GM12878 (cell line): ENCODE measurements around the gene OPRL1. TPM values are rescaled to one million over a fixed set of nuclear protein-coding genes. Genes with fewer than 3 reads are reported as not detected.

ENCODE experiments used
- ATAC-seq: fragments of 200-7000 bp; cut with Tn5 transposase; 3 replicates; pipeline ENCODE4 v1.9.1; 2020; ENCODE audit warnings: mild to moderate bottlenecking, moderate library complexity
- BruUV-seq: library from RNA; stranded (reverse); fragments of 400-500 nt; replicated peaks from 2 replicates; lab custom pipeline; 2021; lab: Mats Ljungman, UMichigan
- CTCF ChIA-PET: fragments of 300-600 bp; sonication (Branson Sonifier 250); formaldehyde crosslinking; extraction: SDS; loops from one replicate; lab custom pipeline; 2021; ENCODE audit warnings: inconsistent platforms; lab: Yijun Ruan, JAX
- POLR2A ChIA-PET: fragments of 350-600 bp; formaldehyde crosslinking; extraction: SDS; loops from one replicate; lab custom pipeline; 2021; ENCODE audit warnings: inconsistent platforms; lab: Charles Lee
- RAD21 ChIA-PET: fragments of 300-600 bp; sonication (Branson Sonifier 250); formaldehyde crosslinking; loops from one replicate; lab custom pipeline; 2023; ENCODE audit warnings: antibody characterized with exemption; ENCODE audit not compliant: unreplicated experiment; lab: Charles Lee
- SMC1A ChIA-PET: fragments of 300-600 bp; sonication (Branson Sonifier 250); formaldehyde crosslinking; loops from one replicate; lab custom pipeline; 2023; ENCODE audit not compliant: unreplicated experiment, uncharacterized antibody; lab: Charles Lee
- DNase-seq: peaks from one replicate; pipeline ENCODE4 v3.0.0-alpha.2; 2011; ENCODE audit warnings: low read depth, low spot score
- FAIRE-seq: peaks from 3 replicates; lab custom pipeline; 2011; peaks lifted over from hg19 to GRCh38; lab: Jason Lieb, UNC
- H2AFZ ChIP-seq: 2 replicates; pipeline ENCODE4 v1.6.0; 2011; ENCODE audit warnings: low read depth, low read length, control low read depth; ENCODE audit not compliant: control insufficient read depth
- H3K27ac ChIP-seq: 2 replicates; pipeline ENCODE4 v1.5.1; 2011; ENCODE audit warnings: control low read depth; ENCODE audit not compliant: control insufficient read depth, insufficient read depth
- H3K27me3 ChIP-seq, 2 experiments: replicated peaks in 1 of 2; 2 replicates each; pipeline versions ENCODE4 v1.6.0 to v1.6.1; 2011; ENCODE audit warnings: low read length in 1 of 2; ENCODE audit not compliant: control insufficient read depth in 2 of 2, insufficient read depth in 2 of 2
- H3K36me3 ChIP-seq, 2 experiments: 2 replicates each; pipeline ENCODE4 v1.5.1; 2011; ENCODE audit warnings: low read length in 1 of 2; ENCODE audit not compliant: control insufficient read depth in 2 of 2, insufficient read depth in 2 of 2
- H3K4me1 ChIP-seq: 2 replicates; pipeline ENCODE4 v1.6.1; 2011; ENCODE audit warnings: mild to moderate bottlenecking, low read length, moderate library complexity, mixed read lengths; ENCODE audit not compliant: control insufficient read depth, insufficient read depth
- H3K4me2 ChIP-seq: 2 replicates; pipeline ENCODE4 v1.6.0; 2011; ENCODE audit warnings: control low read depth; ENCODE audit not compliant: control insufficient read depth, insufficient read depth
- H3K4me3 ChIP-seq: fragments of 200-600 bp; sonication (generic); 2 replicates; pipeline ENCODE4 v1.5.1; 2016
- H3K79me2 ChIP-seq: 2 replicates; pipeline ENCODE4 v1.6.0; 2011; ENCODE audit warnings: low read length; ENCODE audit not compliant: control insufficient read depth, insufficient read depth
- H3K9ac ChIP-seq: 2 replicates; pipeline ENCODE4 v1.8.0; 2011; ENCODE audit warnings: low read length, control low read depth, mixed read lengths; ENCODE audit not compliant: control insufficient read depth, insufficient read depth
- H3K9me3 ChIP-seq: replicated peaks from 3 replicates; pipeline ENCODE4 v1.5.1; 2011; ENCODE audit warnings: mild to moderate bottlenecking, low read length; ENCODE audit not compliant: control insufficient read depth, insufficient read depth
- H4K20me1 ChIP-seq: 2 replicates; pipeline ENCODE4 v1.6.0; 2011; ENCODE audit not compliant: control insufficient read depth, insufficient read depth
- GATAD2B ChIP-seq: fragments of 450-650 bp; conservative IDR thresholded peaks from 2 replicates; pipeline ENCODE4 v1.6.1; 2017; ENCODE audit warnings: low read depth, mild to moderate bottlenecking, moderate library complexity
- KDM1A ChIP-seq: fragments of 200-600 bp; sonication (generic); IDR thresholded peaks from 2 replicates; pipeline ENCODE4 v1.6.1; 2016; ENCODE audit warnings: borderline replicate concordance
- NR2C2 ChIP-seq: IDR thresholded peaks from 2 replicates; pipeline ENCODE4 v1.6.1; 2011; ENCODE audit warnings: borderline replicate concordance, low read depth; ENCODE audit not compliant: control insufficient read depth, insufficient read length
- PML ChIP-seq: IDR thresholded peaks from 2 replicates; pipeline ENCODE4 v1.6.1; 2012; ENCODE audit warnings: low read length, inconsistent platforms
- RB1 ChIP-seq: fragments of 450-650 bp; formaldehyde crosslinking; IDR thresholded peaks from 2 replicates; pipeline ENCODE4 v1.6.1; 2017; ENCODE audit warnings: mild to moderate bottlenecking, borderline replicate concordance
- SMARCA5 ChIP-seq: fragments of 450-650 bp; IDR thresholded peaks from 2 replicates; pipeline ENCODE4 v1.6.1; 2017; ENCODE audit warnings: mild to moderate bottlenecking
- SRF ChIP-seq, 2 experiments: IDR thresholded peaks; 2 replicates each; pipeline ENCODE4 v1.6.1; 2011; ENCODE audit warnings: low read depth in 2 of 2, low read length in 2 of 2, mild to moderate bottlenecking in 1 of 2, moderate library complexity in 1 of 2
- TCF3 ChIP-seq: IDR thresholded peaks from 2 replicates; pipeline ENCODE4 v1.6.1; 2012; ENCODE audit warnings: low read depth, mild to moderate bottlenecking, low read length, borderline replicate concordance; ENCODE audit not compliant: insufficient read depth
- WRNIP1 ChIP-seq: IDR thresholded peaks from 2 replicates; pipeline ENCODE4 v1.6.1; 2011; ENCODE audit warnings: low read depth, low read length, improper control_type of control experiment, borderline replicate concordance
- ZBTB11 ChIP-seq: fragments of 450-650 bp; formaldehyde crosslinking; IDR thresholded peaks from 2 replicates; pipeline ENCODE4 v1.5.0; 2022; ENCODE audit warnings: mild to moderate bottlenecking, missing genetic modification characterization
- ZNF217 ChIP-seq: fragments of 450-650 bp; IDR thresholded peaks from 2 replicates; pipeline ENCODE4 v1.6.1; 2017; ENCODE audit warnings: antibody characterized with exemption, mild to moderate bottlenecking
- ZNF592 ChIP-seq: fragments of 450-650 bp; IDR thresholded peaks from 2 replicates; pipeline ENCODE4 v1.6.1; 2017; ENCODE audit warnings: mild to moderate bottlenecking, moderate library complexity
- ZSCAN29 ChIP-seq: fragments of 450-650 bp; IDR thresholded peaks from 2 replicates; pipeline ENCODE4 v1.6.1; 2017; ENCODE audit warnings: mild to moderate bottlenecking, moderate library complexity
- WGBS: methylation state at CpG from one replicate; pipeline ENCODE4 v1.1.6; 2016; ENCODE audit warnings: low lambda C conversion rate; ENCODE audit not compliant: insufficient replicate concordance, insufficient coverage; ENCODE audit errors: missing lambda C conversion rate; 5-methylcytosine and 5-hydroxymethylcytosine counted together
- in situ Hi-C: fragments of 300-500 bp; cut with MboI; formaldehyde crosslinking; loops from 9 replicates; pipeline ENCODE4 v1.14.3; 2018; ENCODE audit warnings: mixed read lengths
- intact Hi-C: fragments of 100-400 bp; cut with micrococcal nuclease; formaldehyde crosslinking; loops from one replicate; pipeline ENCODE4 v1.14.2; 2022; ENCODE audit not compliant: unreplicated experiment
- polyA plus RNA-seq, 11 experiments: library from polyadenylated mRNA; depleted of rRNA in 4 of 11; unstranded in 6 of 11; stranded (reverse) in 5 of 11; fragments of >200 nt; fragmentation: Nextera tagmentation in 4 of 11; fragmentation: Illumina TruSeq in 1 of 11; extraction: Ambion mirVana in 4 of 11; extraction: Trizol in 1 of 11; gene quantifications; 1 replicate in 1 of 11; 2 replicates in 10 of 11; pipeline versions ENCODE4 v1.2.1 to v1.2.3, GENCODE V29; 2011 to 2016; ENCODE audit warnings: inconsistent platforms in 2 of 11, missing spikeins in 2 of 11, low read depth in 1 of 11
- total RNA-seq, 4 experiments: library from RNA; depleted of rRNA in 3 of 4; stranded (reverse); fragments of >200 nt in 3 of 4; fragmentation: Illumina TruSeq in 1 of 4; extraction: Trizol in 1 of 4; gene quantifications; 2 replicates each; pipeline versions ENCODE4 v1.2.1 to v1.2.3, GENCODE V29; 2013 to 2021

OPRL1 gene
- total and polyA plus RNA-seq, 10 of the 15 experiments (the other 5 are each of a cell fraction or from before 2014, with no cell fraction given) = 0.04 to 0.41 (median 0.24) TPM; not detected in 1

GRCh38 chr20:64053841-64054661 lies 25.8 kb upstream of the OPRL1 start (continued):
- no peak for TF ChIP-seq ZBTB11 (CRISPR knock-in tag)
- TF ChIP-seq KDM1A = no peak
- TF ChIP-seq ZSCAN29 = no peak
- TF ChIP-seq WRNIP1 = no peak
- TF ChIP-seq NR2C2 = no peak
- TF ChIP-seq, all 136 proteins: peak for 5

- peaks cover 48% of the 10 kb centered on the region for H3K4me1 ChIP-seq
- no peak overlapping the region for H3K9ac ChIP-seq
- H3K4me3 ChIP-seq = no peak overlapping the region
- peaks cover 0 to 4% of the 10 kb centered on the region in 2 experiments; a peak in 2 of 4 replicates for H3K27me3 ChIP-seq
- ChIA-PET SMC1A (interaction anchor here (0.6 to 1.8 kb wide), 2 partner anchors 15 to 25 kb away, joined by 3 to 9 read pairs; no protein-coding TSS in a partner anchor), POLR2A (interaction anchor here (0.9 to 2.6 kb wide), 4 partner anchors 16 to 24 kb away, joined by 3 to 28 read pairs (median 4); partner anchors contain the start of gene RGS19), RAD21 (interaction anchor here (1.1 to 7.1 kb wide), 6 partner anchors 15 to 518 kb away, joined by 3 to 78 read pairs (median 6); partner anchors contain the start of gene PTK6), CTCF (interaction anchor here (0.8 to 9.2 kb wide), 6 partner anchors 11 to 153 kb away, joined by 3 to 108 read pairs (median 11); partner anchors contain the start of genes PRPF6 and SAMD10)
- ATAC-seq (no peak), FAIRE-seq (no peak), DNase-seq (no peak)
- BruUV-seq = no TSS peak
- in situ Hi-C loops (no loop called here), intact Hi-C loops (loop anchor here (5.0 to 10.0 kb wide), 3 partner anchors 73 to 191 kb away; partner anchors contain the start of genes ABHD16B, PRPF6, TPD52L2 and UCKL1)
- no peak for TF ChIP-seq RB1
- TF ChIP-seq ZNF217 = 0 out of 2 replicates have a peak, but pooled peaks have one; percentile 31
- no peak for TF ChIP-seq TCF3
- no peak for TF ChIP-seq ZNF592
- no peak for TF ChIP-seq GATAD2B
- no peak for TF ChIP-seq PML
- 0 out of 2 replicates have a peak, but pooled peaks have one; percentile 47 for TF ChIP-seq SMARCA5
- no peak for TF ChIP-seq SRF (IDR thresholded peaks at IDR 0.05; ENCODE audit: low read depth in 2 of 2, low read length in 2 of 2)
- no peaks in the 10 kb centered on the region; the same call in none of the 2 replicates for H3K79me2 ChIP-seq
- peak overlapping the region; percentile 6; the same call in 1 of the 2 replicates for H3K27ac ChIP-seq
- WGBS = 64% methylated on average over 9 of the region's 9 CpGs
- no peaks in the 10 kb centered on the region for H3K36me3 ChIP-seq
- H4K20me1 ChIP-seq = no peaks in the 10 kb centered on the region
- H3K9me3 ChIP-seq = no peaks in the 10 kb centered on the region
- H2AFZ ChIP-seq = no peak overlapping the region; the same call in 1 of the 2 replicates
- peak overlapping the region; percentile 13 for H3K4me2 ChIP-seq
Observed at GRCh38 chr20:64055396-64055892, 24.4 kb upstream of the OPRL1 start.
